ENCODE data around the gene FRMD3. TPM values are rescaled to one million over a fixed set of nuclear protein-coding genes. Genes with fewer than 3 reads are reported as not detected.

FRMD3 gene
- total RNA-seq, 1 experiment from 2014 or later = 14.5 TPM

GRCh38 chr9:83236029-83236696, 302.0 kb downstream of the FRMD3 start:
- no peak for ATAC-seq
- intact Hi-C loops (cut with micrococcal nuclease; ENCODE audit: unreplicated experiment) = no loop called here
- Histone ChIP-seq H3K36me3 (ENCODE audit: control insufficient read depth, insufficient read depth, low read length) (no peaks in the 10 kb centered on the region), H3K27me3 (ENCODE audit: control insufficient read depth, insufficient read depth, low read length) (no peaks in the 10 kb centered on the region), H3K4me3 (ENCODE audit: low read depth in 2 of 2, low read length in 2 of 2) (no peak overlapping the region), H3K27ac (ENCODE audit: low read length) (no peak overlapping the region), H3K9me3 (ENCODE audit: control insufficient read depth, insufficient read depth, low read depth, low read length) (no peaks in the 10 kb centered on the region), H3K4me1 (ENCODE audit: control insufficient read depth, insufficient read depth, low read length) (no peaks in the 10 kb centered on the region)
- BruUV-seq (replicated peaks) = no TSS peak
- CTCF ChIA-PET = no interaction called here
- in situ Hi-C loops (cut with HindIII; ENCODE audit: low pct_unique_long_range_greater_than_20kb, low sequenced_read_pairs) = no loop called here
- no peak for TF ChIP-seq TCF7L2 (IDR thresholded peaks at IDR 0.05; ENCODE audit: low read depth, low read length)
- TF ChIP-seq POLR2AphosphoS5 (IDR thresholded peaks at IDR 0.05; ENCODE audit: low read depth, low read length) = no peak
- TF ChIP-seq CTCF (IDR thresholded peaks at IDR 0.05) = no peak
- no peak for TF ChIP-seq SIN3A (IDR thresholded peaks at IDR 0.05; ENCODE audit: borderline replicate concordance, insufficient read depth, low read depth, low read length)
- TF ChIP-seq REST (IDR thresholded peaks at IDR 0.05; ENCODE audit: insufficient read depth in 1 of 2, low read depth in 2 of 2, low read length in 1 of 2) = no peak
- no peak for DNase-seq (ENCODE audit: low read depth, low spot score)
- POLR2A ChIA-PET = no interaction called here

GRCh38 chr9:83235526-83235925, 302.7 kb downstream of the FRMD3 start:
- no peak for TF ChIP-seq TCF7L2 (IDR thresholded peaks at IDR 0.05; ENCODE audit: low read depth, low read length)
- no peak for TF ChIP-seq CTCF (IDR thresholded peaks at IDR 0.05)
- TF ChIP-seq SIN3A (IDR thresholded peaks at IDR 0.05; ENCODE audit: borderline replicate concordance, insufficient read depth, low read depth, low read length) = no peak
- TF ChIP-seq POLR2AphosphoS5 (IDR thresholded peaks at IDR 0.05; ENCODE audit: low read depth, low read length) = no peak
- no peak for TF ChIP-seq REST (IDR thresholded peaks at IDR 0.05; ENCODE audit: insufficient read depth in 1 of 2, low read depth in 2 of 2, low read length in 1 of 2)
- ChIA-PET CTCF (no interaction called here), POLR2A (no interaction called here)
- no peaks in the 10 kb centered on the region for H3K36me3 ChIP-seq (ENCODE audit: control insufficient read depth, insufficient read depth, low read length)
- in situ Hi-C loops (cut with HindIII; ENCODE audit: low pct_unique_long_range_greater_than_20kb, low sequenced_read_pairs) = no loop called here
- intact Hi-C loops (cut with micrococcal nuclease; ENCODE audit: unreplicated experiment) = no loop called here
- DNase-seq (ENCODE audit: low read depth, low spot score) = no peak
- no peak overlapping the region for H3K27ac ChIP-seq (ENCODE audit: low read length)
- H3K4me3 ChIP-seq (ENCODE audit: low read depth in 2 of 2, low read length in 2 of 2) = no peak overlapping the region
- H3K27me3 ChIP-seq (ENCODE audit: control insufficient read depth, insufficient read depth, low read length) = no peaks in the 10 kb centered on the region
- H3K4me1 ChIP-seq (ENCODE audit: control insufficient read depth, insufficient read depth, low read length) = no peaks in the 10 kb centered on the region
- no TSS peak for BruUV-seq (replicated peaks)
- ATAC-seq = no peak
- H3K9me3 ChIP-seq (ENCODE audit: control insufficient read depth, insufficient read depth, low read depth, low read length) = no peaks in the 10 kb centered on the region

Measured in Panc1 (cell line).